ENCODE measurements around the gene SLC37A4. TPM values are rescaled to one million over a fixed set of nuclear protein-coding genes. Genes with fewer than 3 reads are reported as not detected.

SLC37A4 gene
- total RNA-seq, 4 donors from 2014 or later: 24.6 to 32.2 (median 29.2) TPM

- Histone ChIP-seq H3K27ac (peak overlapping the region in 3 of 4 donors; percentile 89 to 96 (median 94)), H3K27me3 (no peaks in the 10 kb centered on the region), H3K4me3 (peak overlapping the region in 1 of 4 donors; percentile 1), H3K36me3 (peaks cover 0 to 45% (median 0%) of the 10 kb centered on the region in 3 donors), H3K9me3 (no peaks in the 10 kb centered on the region), H3K4me1 (peaks cover 0 to 57% (median 21%) of the 10 kb centered on the region in 4 donors)
- DNase-seq (ENCODE audit: low spot score in 2 of 2): no peak
- WGBS, 2 donors: 90 to 93% methylated on average over 9 of the region's 9 CpGs
- no peak for TF ChIP-seq EP300 (IDR thresholded peaks at IDR 0.05)
- TF ChIP-seq POLR2A (IDR thresholded peaks at IDR 0.05): no peak
- no peak for TF ChIP-seq CTCF (IDR thresholded peaks at IDR 0.05)
Measured at GRCh38 chr11:119027561-119028345, 2.9 kb downstream of the SLC37A4 start.

DNA sequence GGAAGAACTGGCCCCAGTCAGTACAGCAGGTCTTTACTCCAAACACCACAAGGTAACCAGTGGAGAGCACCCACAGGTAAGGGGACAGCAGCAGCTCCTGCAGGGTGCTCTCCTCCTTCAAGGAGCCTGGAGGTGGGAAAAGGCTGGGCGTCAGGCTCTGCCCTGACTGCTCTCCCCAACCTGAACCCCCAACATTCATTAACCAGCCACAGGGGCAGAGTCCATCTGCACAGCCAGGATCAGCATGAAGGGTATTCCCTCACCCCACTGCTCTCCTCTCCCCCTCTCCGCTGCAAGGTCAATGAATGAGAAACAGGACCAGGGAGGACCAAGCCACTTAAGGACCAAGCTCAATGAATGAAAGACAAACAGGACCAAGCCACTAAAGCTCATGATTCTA is 3.7 kb downstream of the SLC37A4 start:
- WGBS, 2 donors: 90 to 94% methylated on average over 2 of the region's 2 CpGs
- no peak overlapping the region for H3K4me3 ChIP-seq
- no peaks in the 10 kb centered on the region for H3K9me3 ChIP-seq
- no peaks in the 10 kb centered on the region for H3K27me3 ChIP-seq
- peak overlapping the region in 1 of 4 donors; percentile 94 for H3K27ac ChIP-seq
- TF ChIP-seq POLR2A (IDR thresholded peaks at IDR 0.05) (no peak), CTCF (IDR thresholded peaks at IDR 0.05) (no peak), EP300 (IDR thresholded peaks at IDR 0.05) (no peak)
- peaks cover 0 to 57% (median 21%) of the 10 kb centered on the region in 4 donors for H3K4me1 ChIP-seq
- no peak for DNase-seq (ENCODE audit: low spot score in 2 of 2)
- peaks cover 0 to 53% (median 6%) of the 10 kb centered on the region in 3 donors for H3K36me3 ChIP-seq

GRCh38 chr11:119025978-119026766 is 4.5 kb downstream of the SLC37A4 start:
- no peaks in the 10 kb centered on the region for H3K9me3 ChIP-seq
- peaks cover 0 to 61% (median 8%) of the 10 kb centered on the region in 3 donors for H3K36me3 ChIP-seq
- no peak for TF ChIP-seq EP300 (IDR thresholded peaks at IDR 0.05)
- TF ChIP-seq CTCF (IDR thresholded peaks at IDR 0.05): no peak
- no peak for TF ChIP-seq POLR2A (IDR thresholded peaks at IDR 0.05)
- H3K4me1 ChIP-seq: peaks cover 0 to 58% (median 22%) of the 10 kb centered on the region in 4 donors
- peak overlapping the region in 3 of 4 donors; percentile 7 to 38 (median 25) for H3K27ac ChIP-seq
- no peak for DNase-seq (ENCODE audit: low spot score in 2 of 2)
- no peaks in the 10 kb centered on the region for H3K27me3 ChIP-seq
- 86 to 90% methylated on average over 13 to 15 of the region's 16 CpGs for WGBS, 2 donors
- H3K4me3 ChIP-seq: no peak overlapping the region

- no peaks in the 10 kb centered on the region for H3K27me3 ChIP-seq
- WGBS, 2 donors: 84 to 85% methylated on average over 5 of the region's 5 CpGs
- H3K36me3 ChIP-seq: peaks cover 0 to 66% (median 8%) of the 10 kb centered on the region in 3 donors
- no peaks in the 10 kb centered on the region for H3K9me3 ChIP-seq
- peaks cover 0 to 61% (median 25%) of the 10 kb centered on the region in 4 donors for H3K4me1 ChIP-seq
- no peak overlapping the region for H3K4me3 ChIP-seq
- no peak for TF ChIP-seq CTCF (IDR thresholded peaks at IDR 0.05)
- TF ChIP-seq EP300 (IDR thresholded peaks at IDR 0.05): no peak
- no peak for TF ChIP-seq POLR2A (IDR thresholded peaks at IDR 0.05)
- peak overlapping the region in 3 of 4 donors; percentile 25 to 44 (median 38) for H3K27ac ChIP-seq
- no peak for DNase-seq (ENCODE audit: low spot score in 2 of 2)
Measured at GRCh38 chr11:119025541-119025940, 5.1 kb downstream of the SLC37A4 start.

All from tibial nerve (tissue), 4 donors.